Measurements from ENCODE around the gene CHAT. TPM values are rescaled to one million over a fixed set of nuclear protein-coding genes. Genes with fewer than 3 reads are reported as not detected.
"Not testable (repeated sequence)": the region's sequence is repeated elsewhere in the genome, so short reads cannot be mapped to it uniquely, and the experiment has no call there.

The CHAT gene
- total RNA-seq, 1 donor from 2014 or later = not detected

- FAIRE-seq = no peak
Measured at GRCh38 chr10:49667991-49668390, 54.2 kb downstream of the CHAT start.

GRCh38 chr10:49668684-49669083 lies 54.8 kb downstream of the CHAT start:
- DNase-seq (ENCODE audit: low spot score in 2 of 2) (no peak), FAIRE-seq (no peak)

More at GRCh38 chr10:49667991-49668390, 54.2 kb downstream of the CHAT start:
- no peak for DNase-seq (ENCODE audit: low spot score in 2 of 2)

- no peak for DNase-seq (ENCODE audit: low spot score in 2 of 2)
- FAIRE-seq = no peak
Measured at GRCh38 chr10:49678827-49679479, 65.1 kb downstream of the CHAT start.

- FAIRE-seq (no peak), DNase-seq (ENCODE audit: low spot score in 2 of 2) (peak in 1 of 2 donors; percentile 62)
Measured at GRCh38 chr10:49679480-49679893, 65.7 kb downstream of the CHAT start, which contains the start of gene C10orf53. Gene C10orf53 (plus strand): TSS chr10:49679651. CDS start chr10:49679698, 47 bp downstream.

- not testable (repeated sequence) for FAIRE-seq; DNase-seq (ENCODE audit: low spot score in 2 of 2)
Measured at GRCh38 chr10:49682449-49682848, 68.6 kb downstream of the CHAT start.

- FAIRE-seq (no peak), DNase-seq (ENCODE audit: low spot score in 2 of 2) (no peak)
Measured at GRCh38 chr10:49682879-49683278, 69.0 kb downstream of the CHAT start.

- DNase-seq (ENCODE audit: low spot score in 2 of 2) (no peak), FAIRE-seq (no peak)
Measured at GRCh38 chr10:49686651-49687050, 72.8 kb downstream of the CHAT start.

GRCh38 chr10:49688261-49688846 lies 74.5 kb downstream of the CHAT start:
- DNase-seq (ENCODE audit: low spot score in 2 of 2) (no peak), FAIRE-seq (no peak)

GRCh38 chr10:49688920-49689319 lies 75.1 kb downstream of the CHAT start:
- no peak for FAIRE-seq
- DNase-seq (ENCODE audit: low spot score in 2 of 2) = no peak

GRCh38 chr10:49689882-49690510 lies 76.2 kb downstream of the CHAT start:
- FAIRE-seq (no peak), DNase-seq (ENCODE audit: low spot score in 2 of 2) (no peak)

- DNase-seq (ENCODE audit: low spot score in 2 of 2) = no peak
- FAIRE-seq = no peak
Measured at GRCh38 chr10:49690698-49691356, 77.0 kb downstream of the CHAT start.

GRCh38 chr10:49691588-49691987 lies 77.8 kb downstream of the CHAT start:
- DNase-seq (ENCODE audit: low spot score in 2 of 2) (no peak), FAIRE-seq (no peak)

- no peak for DNase-seq (ENCODE audit: low spot score in 2 of 2)
- no peak for FAIRE-seq
Measured at GRCh38 chr10:49694466-49694865, 80.6 kb downstream of the CHAT start.

GRCh38 chr10:49696311-49696710 lies 82.5 kb downstream of the CHAT start:
- DNase-seq (ENCODE audit: low spot score in 2 of 2) = no peak

GRCh38 chr10:49698679-49699078 lies 84.8 kb downstream of the CHAT start:
- FAIRE-seq = no peak
- no peak for DNase-seq (ENCODE audit: low spot score in 2 of 2)

More at GRCh38 chr10:49696311-49696710, 82.5 kb downstream of the CHAT start:
- no peak for FAIRE-seq

- DNase-seq (ENCODE audit: low spot score in 2 of 2) = no peak
- FAIRE-seq = no peak
Measured at GRCh38 chr10:49700211-49700610, 86.4 kb downstream of the CHAT start.

- no peak for DNase-seq (ENCODE audit: low spot score in 2 of 2)
- no peak for FAIRE-seq
Measured at GRCh38 chr10:49700997-49701396, 87.2 kb downstream of the CHAT start.

GRCh38 chr10:49707585-49707984 lies 93.7 kb downstream of the CHAT start:
- FAIRE-seq = no peak
- no peak for DNase-seq (ENCODE audit: low spot score in 2 of 2)

- no peak for DNase-seq (ENCODE audit: low spot score in 2 of 2)
- FAIRE-seq = no peak
Measured at GRCh38 chr10:49709934-49710333, 96.1 kb downstream of the CHAT start.

GRCh38 chr10:49710966-49711365 lies 97.1 kb downstream of the CHAT start:
- FAIRE-seq (no peak), DNase-seq (ENCODE audit: low spot score in 2 of 2) (no peak)

- DNase-seq (ENCODE audit: low spot score in 2 of 2) (no peak), FAIRE-seq (no peak)
Measured at GRCh38 chr10:49711481-49711880, 97.6 kb downstream of the CHAT start.

Measured in frontal cortex (tissue), 4 donors.